SK-N-MC (cell line): Measurements from ENCODE around the gene NELFB.

Experiments
- DNase-seq: peaks from one replicate; pipeline ENCODE4 v3.0.0-alpha.2; 2011; ENCODE audit warnings: low read depth, low spot score
- H3K27ac ChIP-seq: fragments of 200-600 bp; sonication (generic); 2 replicates; pipeline ENCODE4 v1.5.1; 2016; ENCODE audit warnings: mixed run types
- H3K36me3 ChIP-seq: fragments of 200-600 bp; sonication (generic); 2 replicates; pipeline ENCODE4 v1.6.1; 2017; ENCODE audit warnings: antibody characterized with exemption, low read length, mixed read lengths; ENCODE audit not compliant: insufficient read depth
- H3K4me3 ChIP-seq: fragments of 200-600 bp; sonication (generic); 2 replicates; pipeline ENCODE4 v1.5.1; 2016
- H3K9ac ChIP-seq: fragments of 200-600 bp; sonication (generic); 2 replicates; pipeline ENCODE4 v1.8.0; 2017; ENCODE audit warnings: mixed run types, mixed read lengths; ENCODE audit not compliant: insufficient read length
- H3K9me3 ChIP-seq: fragments of 200-600 bp; sonication (generic); 2 replicates; pipeline ENCODE4 v1.6.1; 2017; ENCODE audit warnings: low read depth, mild to moderate bottlenecking, antibody characterized with exemption, low read length, moderate library complexity, mixed read lengths
- EZH2 ChIP-seq: fragments of 200-600 bp; sonication (generic); IDR thresholded peaks from one replicate; pipeline ENCODE4 v1.6.1; 2017; ENCODE audit warnings: antibody characterized with exemption
- FOXP2 ChIP-seq: optimal IDR thresholded peaks from 2 replicates; pipeline ENCODE3; 2011; ENCODE audit warnings: mild to moderate bottlenecking, moderate library complexity; ENCODE audit not compliant: insufficient read depth; ENCODE audit errors: extremely low read length, control extremely low read depth
- POLR2AphosphoS5 ChIP-seq: IDR thresholded peaks from 2 replicates; pipeline ENCODE4 v1.6.1; 2012; ENCODE audit warnings: mild to moderate bottlenecking, low read depth, low read length, borderline replicate concordance

The NELFB gene

GRCh38 chr9:137275588-137276472 is 20.7 kb downstream of the NELFB start:
- H3K36me3 ChIP-seq = no peaks in the 10 kb centered on the region; the same call in 1 of the 2 replicates
- DNase-seq = no peak
- no peak overlapping the region for H3K9ac ChIP-seq
- peak overlapping the region; percentile 82 for H3K27ac ChIP-seq
- no peak overlapping the region for H3K4me3 ChIP-seq
- no peak for TF ChIP-seq FOXP2
- TF ChIP-seq EZH2 = no peak
- TF ChIP-seq POLR2AphosphoS5 = no peak
- no peaks in the 10 kb centered on the region for H3K9me3 ChIP-seq

- Histone ChIP-seq H3K4me3 (peak overlapping the region; percentile 24), H3K27ac (peak overlapping the region; percentile 82), H3K9me3 (no peaks in the 10 kb centered on the region), H3K36me3 (no peaks in the 10 kb centered on the region; the same call in 1 of the 2 replicates), H3K9ac (peak overlapping the region; percentile 73)
- DNase-seq = no peak
- TF ChIP-seq EZH2 (no peak), POLR2AphosphoS5 (no peak; the same call in 1 of the 2 replicates), FOXP2 (no peak)
Measured at GRCh38 chr9:137276473-137277328, 21.6 kb downstream of the NELFB start.

- peak within 1 kb of the TSS; percentile 24 for H3K4me3 ChIP-seq
- H3K27ac ChIP-seq = peak within 1 kb of the TSS; percentile 82
- TF ChIP-seq FOXP2 = no peak
- no peak for TF ChIP-seq EZH2
- TF ChIP-seq POLR2AphosphoS5 = no peak
- DNase-seq = no peak
- no peaks in the 10 kb centered on the region; the same call in 1 of the 2 replicates for H3K36me3 ChIP-seq
- H3K9me3 ChIP-seq = no peaks in the 10 kb centered on the region
- peak within 1 kb of the TSS; percentile 73 for H3K9ac ChIP-seq
Measured at GRCh38 chr9:137277329-137278041, 22.4 kb downstream of the NELFB start, which contains the start of gene TOR4A. TOR4A (plus strand) TSS chr9:137277726; CDS start chr9:137278690, 964 bp downstream.

GRCh38 chr9:137278061-137278701 is 23.1 kb downstream of the NELFB start:
- Histone ChIP-seq H3K9me3 (no peaks in the 10 kb centered on the region), H3K36me3 (no peaks in the 10 kb centered on the region; the same call in 1 of the 2 replicates), H3K27ac (peak overlapping the region; percentile 82; the same call in 1 of the 2 replicates), H3K9ac (no peak overlapping the region), H3K4me3 (no peak overlapping the region)
- TF ChIP-seq FOXP2 = no peak
- TF ChIP-seq POLR2AphosphoS5 = no peak
- no peak for TF ChIP-seq EZH2
- DNase-seq = no peak

DNA sequence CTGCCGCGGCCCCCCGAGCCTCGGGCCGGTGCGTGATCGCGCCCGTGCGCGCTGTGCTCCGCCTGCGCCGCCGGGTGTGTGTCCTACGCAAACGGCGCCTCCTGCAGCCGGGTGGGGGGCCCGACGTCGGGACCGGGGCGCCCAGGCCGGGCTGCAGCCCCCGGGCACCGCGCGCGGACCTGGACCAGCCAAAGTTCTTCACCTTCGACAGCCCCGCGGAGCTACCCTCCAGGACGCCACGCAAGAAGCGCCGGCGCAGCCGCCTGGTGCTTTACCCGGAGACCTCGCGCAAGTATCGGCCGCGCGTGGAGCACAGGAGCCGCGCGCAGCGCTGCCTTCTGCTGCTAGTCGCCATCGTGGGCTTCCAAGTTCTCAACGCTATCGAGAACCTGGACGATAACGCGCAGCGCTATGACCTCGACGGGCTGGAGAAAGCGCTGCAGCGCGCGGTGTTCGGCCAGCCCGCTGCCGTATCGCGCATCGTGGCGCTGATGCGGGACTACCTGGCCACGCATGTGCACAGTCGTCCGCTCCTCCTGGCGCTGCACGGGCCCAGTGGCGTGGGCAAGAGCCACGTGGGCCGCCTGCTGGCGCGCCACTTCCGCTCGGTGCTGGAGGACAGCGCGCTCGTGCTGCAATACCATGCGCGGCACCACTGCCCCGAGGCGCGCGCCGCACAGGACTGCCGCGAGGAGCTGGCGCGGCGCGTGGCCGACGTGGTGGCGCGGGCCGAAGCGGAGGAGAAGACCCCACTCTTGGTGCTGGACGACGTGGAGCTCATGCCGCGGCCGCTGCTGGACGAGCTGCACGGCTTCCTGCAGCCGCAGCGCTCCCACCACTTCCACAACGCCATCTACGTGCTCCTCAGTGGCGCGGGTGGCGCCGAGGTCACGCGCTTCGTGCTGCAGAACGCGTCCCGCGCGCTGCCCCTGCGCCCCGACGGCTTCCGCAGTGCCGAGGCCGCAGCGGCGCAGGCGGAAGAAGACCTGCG is 23.9 kb downstream of the NELFB start:
- Histone ChIP-seq H3K4me3 (no peak overlapping the region), H3K36me3 (no peaks in the 10 kb centered on the region), H3K9ac (no peak overlapping the region), H3K27ac (no peak overlapping the region), H3K9me3 (no peaks in the 10 kb centered on the region)
- TF ChIP-seq POLR2AphosphoS5 (no peak), FOXP2 (no peak), EZH2 (no peak)
- DNase-seq = no peak

GRCh38 chr9:137279741-137280473 is 24.8 kb downstream of the NELFB start:
- H3K4me3 ChIP-seq = no peak overlapping the region

More at GRCh38 chr9:137279741-137280473, 24.8 kb downstream of the NELFB start:
- Histone ChIP-seq H3K9me3 (no peaks in the 10 kb centered on the region), H3K36me3 (no peaks in the 10 kb centered on the region), H3K9ac (no peak overlapping the region), H3K27ac (no peak overlapping the region)
- no peak for TF ChIP-seq FOXP2
- TF ChIP-seq POLR2AphosphoS5 = no peak
- no peak for TF ChIP-seq EZH2
- DNase-seq = no peak
